HG02885 (cell line): ENCODE data around the gene SPATA45.

ENCODE experiments used
- ATAC-seq: cut with Tn5 transposase; IDR thresholded peaks from one replicate; pipeline ENCODE4 v1.9.1; 2021; ENCODE audit warnings: mild to moderate bottlenecking; ENCODE audit not compliant: unreplicated experiment, poor library complexity

SPATA45 gene

DNA sequence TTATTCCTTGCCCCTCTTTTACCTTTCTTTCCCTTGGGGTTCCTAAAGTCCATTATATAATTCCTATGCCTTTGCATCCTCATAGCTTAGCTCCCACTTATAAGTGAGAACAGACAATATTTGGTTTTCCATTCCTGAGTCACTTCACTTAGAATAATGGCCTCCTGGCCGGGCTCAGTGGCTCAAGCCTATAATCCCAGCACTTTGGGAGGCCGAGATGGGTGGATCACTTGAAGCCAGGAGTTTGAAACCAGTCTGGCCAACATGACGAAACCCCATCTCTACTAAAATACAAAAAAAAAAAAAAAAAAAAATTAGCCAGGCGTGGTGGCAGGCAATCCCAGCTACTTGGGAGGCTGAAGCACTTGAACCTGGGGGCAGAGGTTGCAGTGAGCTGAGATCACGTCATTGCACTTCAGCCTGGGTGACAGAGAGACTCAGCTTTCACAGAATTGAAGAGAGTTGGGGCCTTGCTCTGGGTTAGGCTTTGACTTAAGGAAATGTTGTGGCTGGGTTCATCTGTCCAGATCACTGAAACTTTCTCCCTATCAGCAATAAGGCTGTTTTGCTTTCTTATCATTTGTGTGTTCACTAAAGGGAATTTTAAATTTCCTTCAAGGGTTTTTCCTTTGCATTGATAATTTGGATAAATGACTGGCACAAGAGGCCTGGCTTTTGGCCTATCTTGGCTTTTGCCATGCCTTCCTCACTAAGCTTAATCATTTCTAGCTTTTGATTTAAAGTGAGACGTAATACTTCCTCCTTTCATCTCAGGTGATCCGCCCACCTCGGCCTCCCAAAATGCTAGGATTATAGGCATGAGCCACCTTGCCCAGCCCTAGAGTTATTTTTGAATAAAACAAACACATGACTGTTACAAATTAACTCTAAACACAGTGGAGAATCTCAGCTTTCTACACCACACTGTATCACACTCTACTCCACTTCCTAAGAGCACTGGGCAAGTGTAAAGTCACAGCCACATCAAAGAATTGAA, 13.9 kb downstream of the SPATA45 start:
- ATAC-seq = peak; percentile 74

DNA sequence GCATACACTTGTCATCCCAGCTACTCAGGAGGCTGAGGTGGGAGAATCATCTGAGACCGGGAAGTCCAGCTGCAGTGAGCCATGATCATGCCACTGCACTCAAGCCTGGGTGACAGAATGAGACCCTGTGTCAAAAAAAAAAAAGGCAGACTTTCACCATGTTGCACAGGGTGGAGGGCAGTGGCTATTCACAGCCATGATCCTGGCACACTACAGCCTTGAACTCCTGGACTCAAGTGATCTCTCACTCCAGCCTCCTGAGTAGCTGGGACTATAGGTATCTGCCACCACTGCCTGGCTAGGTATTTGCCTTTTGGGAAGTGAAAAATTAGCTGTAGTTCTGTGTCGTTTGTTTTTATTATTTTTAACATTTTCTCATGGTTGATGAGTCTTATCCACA, 19.1 kb downstream of the SPATA45 start:
- no peak for ATAC-seq

DNA sequence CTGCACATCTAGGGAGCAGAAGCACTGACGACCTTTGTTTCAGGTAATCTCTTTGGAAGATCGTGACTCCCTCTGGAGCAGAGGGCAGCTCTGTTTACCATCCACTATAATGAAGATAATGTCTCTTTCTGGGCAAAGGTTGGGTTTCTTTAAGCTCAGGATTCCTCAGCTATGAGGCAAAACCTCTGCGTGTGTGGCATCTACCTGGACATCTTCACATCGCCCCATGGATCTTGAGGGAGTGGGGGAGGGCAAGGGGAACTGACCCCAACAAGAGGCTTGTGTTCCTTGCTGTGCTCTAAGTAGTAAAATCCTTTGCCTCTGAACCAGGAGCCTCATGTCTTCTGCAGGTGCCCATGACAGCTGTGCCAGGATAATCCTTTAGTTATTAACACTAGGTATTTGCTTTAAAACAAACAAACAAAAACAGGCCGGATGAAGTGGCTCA, 19.6 kb downstream of the SPATA45 start:
- ATAC-seq = no peak

DNA sequence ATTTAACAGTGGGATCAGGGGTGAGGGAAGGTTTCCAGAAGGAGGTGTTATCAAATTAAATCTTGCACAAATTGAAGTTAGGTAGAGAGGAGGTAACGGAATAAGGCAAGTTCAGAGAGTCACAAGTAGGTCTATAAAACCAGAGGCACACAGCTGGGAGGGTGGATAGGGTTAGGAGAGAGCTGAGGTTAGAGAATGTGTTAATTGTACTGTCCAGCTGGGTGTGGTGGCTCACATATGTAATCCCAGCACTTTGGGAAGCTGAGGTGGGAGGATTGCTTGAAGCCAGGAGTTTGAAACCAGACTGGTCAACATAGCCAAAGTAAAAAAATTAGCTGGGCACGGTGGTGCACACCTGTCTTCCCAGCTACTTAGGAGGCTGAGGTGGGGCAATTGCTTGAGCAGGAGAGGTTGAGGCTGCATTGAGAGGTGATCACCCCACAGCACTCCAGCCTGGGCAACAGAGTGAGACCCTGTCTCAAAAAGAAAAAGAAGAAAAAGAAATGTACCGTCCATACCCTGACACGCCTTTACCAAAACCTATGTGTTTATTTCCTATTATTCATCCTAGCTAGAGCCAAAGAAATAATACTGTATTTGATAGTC, 20.2 kb downstream of the SPATA45 start:
- no peak for ATAC-seq

DNA sequence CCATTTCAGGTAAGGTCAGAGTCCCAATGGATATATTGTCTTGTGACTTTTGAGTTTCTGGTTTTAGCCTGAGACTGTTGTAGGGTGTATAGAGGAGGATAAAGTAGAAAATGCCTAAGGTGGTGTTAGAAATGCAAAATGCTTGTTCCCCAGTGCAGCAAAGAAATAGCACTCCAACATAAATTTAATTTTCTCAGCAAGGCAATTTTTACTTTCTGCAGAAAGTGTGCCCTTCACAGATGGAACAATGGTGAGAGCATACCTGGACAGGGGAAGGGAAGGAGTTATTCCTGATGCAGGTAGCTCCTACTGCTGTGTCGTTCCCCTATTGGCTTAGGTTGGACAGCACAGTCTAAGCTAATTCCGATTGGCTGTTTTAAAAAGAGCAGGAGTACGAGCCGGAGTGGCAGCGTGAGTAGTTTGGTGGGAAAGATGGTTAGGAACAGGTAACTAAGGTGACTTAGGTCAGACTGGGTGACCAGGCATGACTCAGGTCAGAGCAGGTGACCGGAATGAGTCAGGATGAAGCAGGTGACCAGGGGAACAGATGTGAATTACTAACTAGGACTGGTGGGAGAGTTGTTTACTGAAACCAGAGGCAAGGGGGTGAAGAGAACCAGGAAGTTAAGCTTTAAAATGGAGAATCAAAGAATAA, 21.5 kb downstream of the SPATA45 start:
- ATAC-seq = no peak

DNA sequence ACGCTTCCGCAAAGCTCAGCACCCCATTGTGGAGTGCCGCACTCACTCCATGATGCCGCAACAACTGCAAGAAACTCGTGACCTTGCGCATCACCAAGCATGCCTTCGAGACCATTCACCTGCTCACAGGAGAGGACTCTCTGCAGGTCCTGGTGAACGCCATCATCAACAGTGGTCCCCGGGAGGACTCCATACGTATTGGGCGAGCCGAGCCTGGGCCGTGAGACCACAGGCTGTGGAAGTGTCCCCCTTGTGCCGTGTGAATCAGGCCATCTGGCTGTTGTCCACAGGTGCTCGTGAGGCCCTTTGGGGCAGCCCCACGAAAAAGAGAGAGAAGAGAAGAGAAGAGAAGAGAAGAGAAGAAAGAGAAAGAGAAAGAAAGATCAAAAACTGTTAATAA, 23.2 kb downstream of the SPATA45 start:
- ATAC-seq = no peak

DNA sequence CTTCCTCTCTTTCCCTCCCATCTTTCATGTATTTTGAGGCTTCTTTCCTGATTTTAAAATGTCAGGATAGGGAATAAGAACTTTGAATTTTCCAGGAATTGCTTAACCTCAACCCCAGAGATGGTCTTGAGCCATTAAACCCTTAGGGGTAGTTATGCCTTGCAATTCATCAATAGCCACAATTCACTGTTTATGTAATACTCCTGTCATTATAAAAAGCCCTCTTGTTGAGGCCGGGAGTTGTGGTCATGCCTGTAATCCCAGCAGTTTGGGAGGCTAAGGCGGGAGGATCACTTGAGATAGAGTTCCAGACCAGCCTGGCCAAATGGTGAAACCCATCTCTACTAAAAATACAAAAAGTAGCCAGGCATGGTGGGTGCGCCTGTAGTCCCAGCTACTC, 24.5 kb downstream of the SPATA45 start:
- ATAC-seq = no peak

DNA sequence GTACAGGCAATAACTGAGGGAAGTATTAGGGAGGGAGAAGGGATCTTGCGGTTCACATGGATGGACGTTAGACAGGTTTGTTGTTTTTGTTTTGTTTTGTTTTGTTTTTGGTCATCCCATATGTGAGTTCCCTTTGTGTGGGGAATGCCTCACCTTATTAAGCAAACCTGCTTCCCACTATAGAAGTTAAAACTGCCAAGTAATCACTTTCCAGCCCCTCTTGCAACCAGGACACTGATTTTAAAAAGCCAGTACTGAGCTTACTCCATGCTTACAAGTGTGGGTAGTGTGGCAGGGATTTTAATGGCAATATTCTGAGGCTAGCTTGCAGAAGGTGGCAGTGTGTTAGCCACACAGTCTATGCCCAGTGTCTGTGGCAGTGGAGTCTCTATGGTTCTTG, 26.5 kb downstream of the SPATA45 start:
- no peak for ATAC-seq

DNA sequence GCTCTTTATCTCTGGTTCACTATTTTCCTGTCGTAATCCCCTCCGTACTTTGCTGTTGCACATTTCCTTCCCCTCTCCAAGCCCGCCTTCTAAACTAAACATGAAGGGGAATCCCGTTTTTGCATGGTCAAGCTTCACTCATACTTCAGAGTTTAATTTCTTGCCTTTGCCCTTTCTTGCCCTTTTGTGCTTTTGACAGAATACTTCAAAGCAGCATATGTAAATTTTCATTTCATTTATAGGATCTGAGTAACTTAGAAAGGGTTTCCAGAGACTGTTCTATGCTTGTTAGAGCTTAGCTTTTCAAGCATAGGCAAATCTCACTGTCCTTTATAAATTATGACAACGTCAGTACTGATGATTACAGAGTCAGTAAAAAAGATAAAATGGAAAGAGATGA, 27.7 kb downstream of the SPATA45 start:
- ATAC-seq = peak; percentile 75

DNA sequence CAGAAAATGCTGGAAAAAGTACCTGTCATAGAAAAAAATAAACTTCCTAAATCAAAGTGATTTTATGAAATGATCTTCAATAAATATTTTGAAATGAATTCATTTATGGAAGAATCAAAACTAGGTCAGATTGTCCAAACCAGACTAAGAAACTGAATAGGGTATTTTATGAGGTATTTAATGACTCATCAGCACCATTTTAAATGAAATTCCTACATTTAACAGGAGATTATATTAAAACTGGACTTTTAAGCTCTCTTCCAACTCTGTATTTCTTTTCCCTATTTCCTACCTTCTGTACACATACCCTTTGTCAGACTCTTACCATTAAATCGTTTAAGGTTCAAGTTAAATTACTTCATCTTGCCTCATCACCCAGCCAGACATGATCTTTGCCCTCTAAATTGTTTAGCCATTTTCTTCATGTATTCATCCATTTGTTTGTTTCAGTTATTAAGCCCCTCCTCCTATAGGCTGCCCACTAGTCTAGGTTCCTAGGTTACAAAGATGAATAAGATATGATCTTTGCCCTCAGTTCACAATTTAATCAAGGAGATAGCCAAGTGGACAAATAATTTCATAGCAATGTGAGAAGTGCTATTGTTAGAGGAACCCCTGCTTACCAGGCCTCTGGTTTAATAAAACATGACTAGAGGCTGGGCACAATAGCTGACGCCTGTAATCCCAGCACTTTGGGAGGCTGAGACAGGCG, 30.7 kb downstream of the SPATA45 start:
- no peak for ATAC-seq

DNA sequence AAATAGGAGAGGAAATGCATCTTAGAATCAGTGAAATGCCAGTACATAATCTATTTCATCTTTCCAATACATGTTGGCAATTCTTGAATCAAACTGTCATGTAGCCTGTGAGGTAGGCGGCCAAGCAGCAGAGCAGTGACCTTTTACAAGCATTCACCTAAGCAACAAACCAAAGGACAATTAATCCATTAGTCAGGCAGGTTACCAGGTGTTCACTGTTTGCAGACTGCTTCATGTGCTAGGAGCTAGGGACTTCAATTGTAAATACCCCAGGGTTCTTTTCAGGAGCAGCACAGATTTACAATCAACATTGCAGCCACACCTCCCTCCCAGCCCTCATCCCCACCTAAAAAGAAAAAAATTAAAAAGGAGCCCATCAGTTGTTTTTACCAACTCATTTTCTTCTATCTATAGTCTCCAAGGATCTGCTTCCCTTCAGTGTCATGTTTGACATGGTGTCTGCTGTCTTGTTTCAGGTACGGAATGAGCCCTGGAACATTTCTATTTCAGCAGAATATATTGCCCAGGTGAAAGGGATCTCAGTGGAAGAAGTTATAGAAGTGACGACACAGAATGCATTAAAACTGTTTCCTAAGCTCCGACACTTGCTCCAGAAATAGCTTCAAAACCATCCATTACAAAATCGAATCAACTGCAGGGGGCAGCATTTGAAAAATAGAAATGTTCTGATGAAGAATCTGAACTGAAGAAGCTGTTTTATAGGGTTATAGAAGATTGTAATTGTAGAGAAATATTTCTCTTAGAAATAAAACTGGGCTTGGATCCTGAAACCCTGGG, 32.7 kb downstream of the SPATA45 start:
- ATAC-seq = no peak

DNA sequence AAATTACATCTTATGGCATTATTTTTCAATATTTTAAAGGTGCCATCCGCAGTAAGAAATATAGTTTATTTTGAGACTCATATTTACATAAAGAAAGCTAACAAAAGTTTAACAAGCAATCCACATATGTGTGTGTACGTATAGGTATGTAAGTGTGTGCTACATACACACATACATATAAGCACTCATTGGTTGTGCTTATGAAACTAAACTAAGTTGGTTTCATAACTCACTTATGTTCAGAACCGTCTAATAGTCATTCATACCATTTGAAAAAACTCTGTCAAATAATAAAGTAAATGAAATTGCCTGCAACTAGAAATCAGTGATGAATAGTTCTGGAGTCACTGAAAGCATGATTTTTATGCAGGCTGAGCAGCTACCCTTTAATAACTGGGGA, 41.7 kb downstream of the SPATA45 start:
- no peak for ATAC-seq

DNA sequence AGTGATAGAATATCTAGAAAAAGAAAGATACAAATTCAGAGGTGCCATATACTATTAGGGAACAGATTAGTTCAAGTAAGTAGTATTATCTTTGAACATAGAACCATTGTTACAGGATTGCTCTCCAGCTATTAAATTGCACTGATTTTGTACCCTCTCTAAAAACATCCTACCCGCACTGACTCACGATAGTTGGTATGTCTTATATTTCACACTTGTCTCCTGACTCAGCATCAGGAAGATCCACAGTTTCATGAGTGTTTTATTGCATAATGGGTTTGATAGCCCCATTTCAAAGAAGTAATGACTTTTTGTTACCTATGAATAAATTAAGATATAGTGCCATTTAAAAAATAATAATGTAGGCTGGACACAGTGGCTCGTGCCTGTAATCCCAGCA, 49.8 kb downstream of the SPATA45 start:
- no peak for ATAC-seq

DNA sequence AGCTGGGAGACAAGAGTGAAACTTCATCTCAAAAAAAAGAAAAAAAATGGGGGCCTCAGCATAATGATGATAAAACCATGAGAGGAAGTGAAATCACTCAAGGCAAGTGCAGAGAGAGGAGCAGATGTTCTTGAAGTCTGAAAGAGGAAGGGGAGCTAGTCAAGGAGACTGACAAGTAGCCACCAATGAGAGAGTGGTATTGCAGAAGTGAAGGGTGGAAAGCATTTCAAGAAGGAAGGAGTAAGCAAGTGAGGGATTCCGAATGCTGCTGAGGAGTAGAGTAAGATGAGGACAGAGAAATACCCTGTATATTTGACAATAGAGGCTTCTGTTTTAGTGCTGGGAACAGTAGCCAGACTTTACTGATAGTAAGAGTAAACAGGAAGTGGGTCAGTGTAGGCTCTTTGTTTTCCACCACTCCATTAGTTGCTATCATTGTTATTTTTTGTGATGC, 52.9 kb downstream of the SPATA45 start:
- ATAC-seq = peak; percentile 82

DNA sequence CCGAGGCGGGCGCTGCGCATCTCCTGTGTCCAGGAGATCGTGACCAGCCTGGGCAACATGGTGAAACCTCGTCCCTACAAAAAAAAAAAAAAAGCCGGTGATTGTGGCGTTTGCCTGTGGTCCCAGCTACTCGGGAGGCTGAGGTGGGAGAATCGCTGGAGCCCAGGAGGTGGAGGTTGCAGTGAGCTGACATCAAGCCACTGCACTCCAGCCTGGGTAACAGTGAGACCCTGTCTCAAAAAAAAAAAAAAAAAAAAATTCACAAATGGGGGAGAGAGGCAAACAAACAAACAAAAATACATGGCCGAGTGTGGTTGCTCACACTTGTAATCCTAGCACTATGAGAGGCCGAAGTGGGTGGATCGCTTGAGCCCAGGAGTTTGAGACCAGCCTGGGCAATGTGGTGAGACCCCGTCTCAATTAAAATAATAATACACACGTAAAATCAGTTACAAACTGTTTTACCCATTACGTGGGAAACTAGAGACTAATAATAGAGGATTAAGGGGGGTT, 55.0 kb downstream of the SPATA45 start:
- no peak for ATAC-seq

DNA sequence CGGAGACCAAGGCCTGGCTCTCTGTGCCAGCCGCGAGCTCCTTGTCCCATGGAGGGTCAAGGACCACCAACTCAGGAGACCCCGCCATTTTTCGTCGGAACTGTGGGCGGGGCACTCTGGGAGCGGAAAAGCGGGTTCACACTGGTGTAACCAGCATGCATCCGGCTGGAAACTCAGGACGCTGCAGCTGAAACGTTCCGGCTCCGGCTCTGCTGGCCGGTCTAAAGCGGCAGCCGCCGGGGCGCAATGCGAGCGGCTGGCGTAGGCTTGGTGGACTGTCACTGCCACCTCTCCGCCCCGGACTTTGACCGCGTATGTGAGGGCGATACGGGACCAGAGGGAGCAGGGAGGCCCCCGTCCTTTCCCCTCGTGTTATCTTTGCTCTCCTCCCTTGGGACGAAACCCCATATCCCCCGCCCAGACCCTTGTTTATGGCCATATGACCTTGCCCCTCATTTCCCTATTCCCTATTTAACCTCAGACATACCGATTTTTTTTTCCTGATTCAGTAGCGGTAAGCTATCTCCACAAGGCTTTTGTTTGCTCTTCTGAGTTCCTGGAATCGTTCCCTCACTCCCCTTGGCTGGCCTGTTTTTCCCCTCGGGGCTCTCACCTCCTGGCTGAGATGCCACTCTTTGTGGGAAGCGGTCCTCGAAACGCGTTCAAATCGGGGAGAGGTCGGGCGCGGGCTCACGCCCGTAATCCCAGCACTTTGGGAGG, 55.6 kb downstream of the SPATA45 start, which contains the start of the genes NSL1 and TATDN3:
Gene NSL1, minus strand, starts transcription at position 102 of the 720 bp plus-strand sequence. Its CDS starts 14 bp downstream, at position 88.
Gene TATDN3, plus strand, starts transcription at position 219 of the 720 bp plus-strand sequence. Its CDS starts 28 bp downstream, at position 247.
- ATAC-seq = peak; percentile 67

DNA sequence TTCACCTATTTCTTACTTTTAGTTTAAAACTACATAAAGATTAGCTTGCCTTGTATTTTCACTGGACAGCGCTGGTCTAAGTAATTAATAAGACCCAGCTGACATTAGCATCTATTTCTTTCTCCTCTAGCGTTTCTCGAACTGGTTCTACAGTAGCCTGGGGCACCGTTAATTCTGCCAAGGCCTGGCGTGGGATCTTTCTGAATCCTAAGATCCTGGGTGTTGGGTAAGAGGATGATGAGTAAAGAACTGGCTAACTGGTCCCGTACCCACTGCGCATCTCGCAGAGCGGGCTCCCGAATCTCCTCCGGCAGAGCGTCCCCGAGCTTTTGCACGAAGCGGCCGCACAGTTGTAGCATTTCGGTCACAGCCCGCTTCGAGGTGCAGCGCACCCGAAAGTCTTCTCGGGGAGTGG, 56.2 kb downstream of the SPATA45 start:
- peak; percentile 37 for ATAC-seq

DNA sequence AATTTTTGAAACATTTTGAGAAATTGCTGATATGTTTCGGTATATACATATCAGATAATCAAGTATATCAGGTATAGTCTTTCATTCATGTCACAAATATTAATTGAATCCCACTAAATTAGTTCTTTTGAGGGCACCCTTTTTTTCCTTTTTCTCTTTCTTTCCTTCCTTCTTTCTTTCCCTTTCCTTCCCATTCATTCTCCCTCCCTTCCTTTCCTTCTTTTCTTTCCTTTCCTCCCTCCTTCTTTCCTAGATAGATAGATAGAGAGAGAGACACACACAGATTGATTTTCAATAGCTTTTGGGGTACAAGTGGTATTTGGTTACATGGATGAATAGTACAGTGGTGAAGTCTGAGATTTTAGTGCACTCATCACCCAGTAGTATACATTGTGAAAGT, 61.6 kb downstream of the SPATA45 start:
- no peak for ATAC-seq
